ENCODE results near the gene TNKS1BP1. TPM values are rescaled to one million over a fixed set of nuclear protein-coding genes. Genes with fewer than 3 reads are reported as not detected.

The TNKS1BP1 gene
- total RNA-seq, 4 donors from 2014 or later: 93.9 to 215 (median 124) TPM

DNA sequence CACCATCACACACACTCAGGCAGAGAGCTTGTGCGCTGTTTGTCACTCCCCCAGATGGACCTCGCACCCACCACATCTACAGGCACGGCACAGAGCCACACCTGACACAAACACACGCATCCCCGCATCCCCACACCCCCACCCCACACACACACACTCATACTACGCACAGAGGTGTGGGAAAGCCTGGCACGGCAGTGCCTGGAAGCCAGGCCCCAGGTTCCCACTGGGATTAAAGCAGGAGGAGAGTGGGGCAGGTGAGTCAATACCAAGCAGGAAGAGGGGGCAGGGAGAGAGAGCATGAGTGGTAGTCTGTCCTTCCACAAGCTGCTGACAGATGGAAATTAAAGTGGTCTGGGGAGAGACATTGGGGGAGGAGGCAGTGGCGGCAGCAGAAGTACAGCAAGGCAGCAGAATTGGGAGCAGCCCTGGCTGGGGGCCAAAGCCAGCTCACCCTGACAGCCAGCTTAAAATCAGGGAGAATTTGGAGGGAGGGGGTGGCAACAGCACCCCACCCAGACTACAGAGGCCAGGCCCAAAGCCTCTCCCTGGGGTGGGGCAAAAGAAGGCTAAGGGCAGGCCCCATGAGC is 20.7 kb downstream of the TNKS1BP1 start:
- Histone ChIP-seq H3K4me1 (peaks cover 47 to 60% (median 57%) of the 10 kb centered on the region in 4 donors), H3K27me3 (no peaks in the 10 kb centered on the region), H3K4me3 (peak overlapping the region in 1 of 4 donors; percentile 7), H3K9me3 (peaks cover 5 to 16% (median 13%) of the 10 kb centered on the region in 4 donors), H3K27ac (replicated peaks in 1 of 4) (peak overlapping the region in 3 of 4 donors; percentile 1 to 23 (median 19)), H3K36me3 (peaks cover 45 to 77% (median 70%) of the 10 kb centered on the region in 4 donors)
- no peak for DNase-seq (ENCODE audit: extremely low spot score)
- 69% methylated on average over 8 of the region's 8 CpGs for WGBS
- intact Hi-C loops (cut with DNase I): no loop called here
- TF ChIP-seq, protein P1, sequence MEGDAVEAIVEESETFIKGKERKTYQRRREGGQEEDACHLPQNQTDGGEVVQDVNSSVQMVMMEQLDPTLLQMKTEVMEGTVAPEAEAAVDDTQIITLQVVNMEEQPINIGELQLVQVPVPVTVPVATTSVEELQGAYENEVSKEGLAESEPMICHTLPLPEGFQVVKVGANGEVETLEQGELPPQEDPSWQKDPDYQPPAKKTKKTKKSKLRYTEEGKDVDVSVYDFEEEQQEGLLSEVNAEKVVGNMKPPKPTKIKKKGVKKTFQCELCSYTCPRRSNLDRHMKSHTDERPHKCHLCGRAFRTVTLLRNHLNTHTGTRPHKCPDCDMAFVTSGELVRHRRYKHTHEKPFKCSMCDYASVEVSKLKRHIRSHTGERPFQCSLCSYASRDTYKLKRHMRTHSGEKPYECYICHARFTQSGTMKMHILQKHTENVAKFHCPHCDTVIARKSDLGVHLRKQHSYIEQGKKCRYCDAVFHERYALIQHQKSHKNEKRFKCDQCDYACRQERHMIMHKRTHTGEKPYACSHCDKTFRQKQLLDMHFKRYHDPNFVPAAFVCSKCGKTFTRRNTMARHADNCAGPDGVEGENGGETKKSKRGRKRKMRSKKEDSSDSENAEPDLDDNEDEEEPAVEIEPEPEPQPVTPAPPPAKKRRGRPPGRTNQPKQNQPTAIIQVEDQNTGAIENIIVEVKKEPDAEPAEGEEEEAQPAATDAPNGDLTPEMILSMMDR (IDR thresholded peaks at IDR 0.05): no peak
- TF ChIP-seq EP300 (IDR thresholded peaks at IDR 0.05) (no peak), POLR2AphosphoS5 (IDR thresholded peaks at IDR 0.05) (no peak), POLR2A (IDR thresholded peaks at IDR 0.05; ENCODE audit: low read depth) (no peak)

- peaks cover 6 to 20% (median 16%) of the 10 kb centered on the region in 4 donors for H3K9me3 ChIP-seq
- DNase-seq (ENCODE audit: extremely low spot score): no peak
- peaks cover 48 to 77% (median 70%) of the 10 kb centered on the region in 4 donors for H3K36me3 ChIP-seq
- intact Hi-C loops (cut with DNase I): no loop called here
- no peak for TF ChIP-seq POLR2AphosphoS5 (IDR thresholded peaks at IDR 0.05)
- 89% methylated on average over 17 of the region's 17 CpGs for WGBS
- no peaks in the 10 kb centered on the region for H3K27me3 ChIP-seq
- H3K4me1 ChIP-seq: peaks cover 41 to 54% (median 50%) of the 10 kb centered on the region in 4 donors
- no peak overlapping the region for H3K4me3 ChIP-seq
- H3K27ac ChIP-seq (replicated peaks in 1 of 4): peak overlapping the region in 2 of 4 donors; percentile 10 to 19
Measured at GRCh38 chr11:57303280-57303989, 21.3 kb downstream of the TNKS1BP1 start.

GRCh38 chr11:57302489-57302888 is 22.3 kb downstream of the TNKS1BP1 start:
- H3K9me3 ChIP-seq: peaks cover 6 to 21% (median 16%) of the 10 kb centered on the region in 4 donors
- no peaks in the 10 kb centered on the region for H3K27me3 ChIP-seq
- 98% methylated on average over 10 of the region's 15 CpGs for WGBS
- peaks cover 52 to 79% (median 70%) of the 10 kb centered on the region in 4 donors for H3K36me3 ChIP-seq
- H3K4me1 ChIP-seq: peaks cover 33 to 45% (median 42%) of the 10 kb centered on the region in 4 donors
- no peak for DNase-seq (ENCODE audit: extremely low spot score)
- intact Hi-C loops (cut with DNase I): no loop called here
- no peak overlapping the region for H3K27ac ChIP-seq (replicated peaks in 1 of 4)
- TF ChIP-seq EP300 (IDR thresholded peaks at IDR 0.05): no peak
- TF ChIP-seq POLR2AphosphoS5 (IDR thresholded peaks at IDR 0.05): no peak
- TF ChIP-seq, protein P1 (IDR thresholded peaks at IDR 0.05): no peak
- no peak for TF ChIP-seq POLR2A (IDR thresholded peaks at IDR 0.05; ENCODE audit: low read depth)
- no peak overlapping the region for H3K4me3 ChIP-seq

DNA sequence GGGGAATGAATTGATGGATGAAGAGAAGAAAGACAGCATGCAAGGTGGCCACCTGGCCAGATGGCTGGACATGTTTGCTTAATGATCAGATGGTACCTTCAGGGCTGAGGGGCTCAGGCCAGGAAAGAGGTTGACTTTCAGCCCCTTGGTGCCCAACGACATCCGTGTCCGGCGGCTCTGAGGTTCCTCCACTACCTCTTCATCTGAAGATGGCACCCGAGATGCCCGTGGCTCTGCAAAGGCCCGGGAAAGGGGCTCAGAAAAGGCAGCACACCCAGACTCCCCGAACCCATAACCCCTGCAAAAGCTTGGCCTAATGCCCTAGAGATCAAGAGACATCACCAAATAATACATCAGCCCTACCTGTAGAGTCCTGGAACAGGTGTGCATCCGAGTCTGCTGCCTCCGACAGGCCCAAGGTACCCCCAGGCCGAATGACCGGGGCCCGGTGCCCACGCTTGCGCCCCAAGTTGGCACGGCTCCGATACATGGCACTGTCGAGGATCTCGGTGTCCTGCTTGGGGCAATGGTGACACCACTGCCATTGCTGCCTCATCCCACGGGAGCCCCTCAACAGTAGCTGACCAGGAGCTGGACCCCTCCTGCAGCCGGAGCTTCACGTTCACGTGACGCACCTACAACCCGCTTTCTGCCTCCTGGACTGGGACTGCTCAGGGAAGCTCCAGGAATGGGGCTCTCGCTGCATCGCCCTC is 22.9 kb downstream of the TNKS1BP1 start:
- Histone ChIP-seq H3K9me3 (peaks cover 6 to 21% (median 16%) of the 10 kb centered on the region in 4 donors), H3K4me1 (peaks cover 27 to 39% (median 36%) of the 10 kb centered on the region in 4 donors), H3K27ac (replicated peaks in 1 of 4) (no peak overlapping the region), H3K36me3 (peaks cover 52 to 82% (median 69%) of the 10 kb centered on the region in 4 donors), H3K27me3 (no peaks in the 10 kb centered on the region), H3K4me3 (no peak overlapping the region)
- TF ChIP-seq POLR2AphosphoS5 (IDR thresholded peaks at IDR 0.05): no peak
- TF ChIP-seq POLR2A (IDR thresholded peaks at IDR 0.05; ENCODE audit: low read depth): no peak
- TF ChIP-seq, protein P1 (IDR thresholded peaks at IDR 0.05): no peak
- TF ChIP-seq EP300 (IDR thresholded peaks at IDR 0.05): no peak
- intact Hi-C loops (cut with DNase I): no loop called here
- no peak for DNase-seq (ENCODE audit: extremely low spot score)
- WGBS: 97% methylated on average over 24 of the region's 27 CpGs

DNA sequence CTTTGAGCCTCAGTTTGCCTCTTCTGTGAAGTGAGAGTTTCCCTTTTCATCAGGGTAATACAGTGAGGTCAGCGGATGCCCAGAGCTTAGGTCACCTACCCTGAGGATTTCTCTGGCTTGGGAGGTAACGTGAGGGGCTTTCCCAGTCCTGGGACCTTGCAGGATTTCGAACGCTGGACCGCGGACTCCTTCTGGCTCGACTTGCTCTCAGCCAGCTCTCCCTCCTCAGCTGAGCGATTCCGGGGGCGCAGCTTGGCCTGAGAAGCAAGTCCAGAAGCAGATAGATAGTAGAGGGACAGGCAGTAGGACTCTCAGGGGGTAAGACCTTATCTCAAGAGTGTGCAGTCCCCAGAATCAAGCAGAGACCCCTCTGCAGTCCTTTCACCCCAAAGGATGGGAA is 24.0 kb downstream of the TNKS1BP1 start:
- H3K36me3 ChIP-seq: peaks cover 52 to 78% (median 68%) of the 10 kb centered on the region in 4 donors
- TF ChIP-seq POLR2A (IDR thresholded peaks at IDR 0.05; ENCODE audit: low read depth) (no peak), POLR2AphosphoS5 (IDR thresholded peaks at IDR 0.05) (no peak)
- peaks cover 6 to 21% (median 16%) of the 10 kb centered on the region in 4 donors for H3K9me3 ChIP-seq
- 97% methylated on average over 9 of the region's 10 CpGs for WGBS
- peaks cover 16 to 28% (median 25%) of the 10 kb centered on the region in 4 donors for H3K4me1 ChIP-seq
- H3K27ac ChIP-seq (replicated peaks in 1 of 4): no peak overlapping the region
- no peak overlapping the region for H3K4me3 ChIP-seq
- no peak for DNase-seq (ENCODE audit: extremely low spot score)
- H3K27me3 ChIP-seq: no peaks in the 10 kb centered on the region
- intact Hi-C loops (cut with DNase I): no loop called here
